HepG2 (cell line): ENCODE measurements around the gene GJC2. TPM values are rescaled to one million over a fixed set of nuclear protein-coding genes. Genes with fewer than 3 reads are reported as not detected.

Source experiments
- FIP1L1 ChIP-seq: fragments of 200-400 bp; formaldehyde crosslinking; IDR thresholded peaks from 2 replicates; pipeline ENCODE4 v1.6.1; 2018; ENCODE audit warnings: low read depth, mild to moderate bottlenecking, low read length, moderate library complexity, borderline replicate concordance; ENCODE audit not compliant: insufficient read depth
- GABPB1 ChIP-seq: IDR thresholded peaks from 2 replicates; pipeline ENCODE4 v1.6.1; 2016; ENCODE audit warnings: mild to moderate bottlenecking, missing genetic modification reagents, moderate library complexity, missing compliant biosample characterization
- GLI4 ChIP-seq: sonication (generic); formaldehyde crosslinking; IDR thresholded peaks from 2 replicates; pipeline ENCODE4 v1.5.1; 2020; ENCODE audit warnings: missing genetic modification reagents, mild to moderate bottlenecking, moderate library complexity, borderline replicate concordance
- KLF16 ChIP-seq, 2 experiments: sonication (generic) in 1 of 2; formaldehyde crosslinking in 1 of 2; IDR thresholded peaks; 2 replicates each; pipeline versions ENCODE4 v1.6.1 to v1.8.0; 2016 to 2023; ENCODE audit warnings: missing genetic modification reagents in 2 of 2, missing compliant biosample characterization in 1 of 2
- POLR2AphosphoS2 ChIP-seq: IDR thresholded peaks from 2 replicates; pipeline ENCODE4 v1.6.1; 2011; ENCODE audit warnings: low read depth, low read length, improper control_type of control experiment
- RELA ChIP-seq: sonication (generic); formaldehyde crosslinking; IDR thresholded peaks from 2 replicates; pipeline ENCODE4 v1.4.0; 2020; ENCODE audit warnings: missing genetic modification reagents
- SIX4 ChIP-seq: sonication (generic); formaldehyde crosslinking; IDR thresholded peaks from 2 replicates; pipeline ENCODE4 v1.4.0; 2020; ENCODE audit warnings: missing genetic modification reagents
- ZNF292 ChIP-seq: sonication (generic); formaldehyde crosslinking; IDR thresholded peaks from 2 replicates; pipeline ENCODE4 v1.8.1; 2022; ENCODE audit warnings: mild to moderate bottlenecking, low read depth, missing genetic modification reagents, borderline replicate concordance
- ZNF329 ChIP-seq: sonication (generic); formaldehyde crosslinking; IDR thresholded peaks from 2 replicates; pipeline ENCODE4 v1.9.0; 2021; ENCODE audit warnings: low read depth, mild to moderate bottlenecking, missing genetic modification reagents
- ZNF446 ChIP-seq: sonication (generic); formaldehyde crosslinking; IDR thresholded peaks from 2 replicates; pipeline ENCODE4 v1.5.0; 2020; ENCODE audit warnings: mild to moderate bottlenecking, missing genetic modification reagents
- polyA plus RNA-seq, 8 experiments: library from polyadenylated mRNA; depleted of rRNA in 3 of 8; stranded (reverse) in 7 of 8; unstranded in 1 of 8; fragments of >200 nt; fragmentation: Illumina TruSeq in 4 of 8; extraction: Trizol in 4 of 8; gene quantifications; 2 replicates each; pipeline versions ENCODE4 v1.2.1 to v1.2.3, GENCODE V29; 2011 to 2016; ENCODE audit warnings: low read depth in 4 of 8, missing spikeins in 1 of 8, mixed read lengths in 1 of 8; ENCODE audit not compliant: insufficient read depth in 1 of 8
- total RNA-seq, 5 experiments: library from RNA; depleted of rRNA; stranded (reverse); fragments of >200 nt; fragmentation: Illumina TruSeq; extraction: Trizol; gene quantifications; 2 replicates each; pipeline ENCODE4 v1.2.3, GENCODE V29; 2016; ENCODE audit warnings: low read depth in 1 of 5
- TF ChIP-seq, protein P1 (sequence below): sonication (generic); formaldehyde crosslinking; IDR thresholded peaks from 2 replicates; pipeline ENCODE4 v1.4.0; 2020; ENCODE audit warnings: missing genetic modification reagents, mild to moderate bottlenecking, borderline replicate concordance
- TF ChIP-seq, protein P2 (sequence below): sonication (generic); formaldehyde crosslinking; IDR thresholded peaks from 2 replicates; pipeline ENCODE4 v1.5.0; 2020; ENCODE audit warnings: mild to moderate bottlenecking, missing genetic modification reagents
- TF ChIP-seq, protein P3 (sequence below): conservative IDR thresholded peaks from 2 replicates; pipeline ENCODE4 v1.6.1; 2018; ENCODE audit warnings: missing genetic modification reagents
- TF ChIP-seq, protein P4 (sequence below): sonication (generic); formaldehyde crosslinking; IDR thresholded peaks from 2 replicates; pipeline ENCODE4 v1.8.0; 2022; ENCODE audit warnings: mild to moderate bottlenecking, missing genetic modification reagents, moderate library complexity
- TF ChIP-seq, protein P5 (sequence below): sonication (generic); formaldehyde crosslinking; IDR thresholded peaks from 2 replicates; pipeline ENCODE4 v1.8.1; 2023; ENCODE audit warnings: mild to moderate bottlenecking, inconsistent platforms, moderate library complexity, missing genetic modification reagents, borderline replicate concordance
- TF ChIP-seq, protein P6 (sequence below): sonication (generic); formaldehyde crosslinking; IDR thresholded peaks from 2 replicates; pipeline ENCODE4 v1.4.0; 2020; ENCODE audit warnings: missing genetic modification reagents, borderline replicate concordance

The GJC2 gene
- total and polyA plus RNA-seq, 2 of the 13 experiments (the other 11 are each of a cell fraction or from before 2014, with no cell fraction given): 1.6 to 3.8 TPM

DNA sequence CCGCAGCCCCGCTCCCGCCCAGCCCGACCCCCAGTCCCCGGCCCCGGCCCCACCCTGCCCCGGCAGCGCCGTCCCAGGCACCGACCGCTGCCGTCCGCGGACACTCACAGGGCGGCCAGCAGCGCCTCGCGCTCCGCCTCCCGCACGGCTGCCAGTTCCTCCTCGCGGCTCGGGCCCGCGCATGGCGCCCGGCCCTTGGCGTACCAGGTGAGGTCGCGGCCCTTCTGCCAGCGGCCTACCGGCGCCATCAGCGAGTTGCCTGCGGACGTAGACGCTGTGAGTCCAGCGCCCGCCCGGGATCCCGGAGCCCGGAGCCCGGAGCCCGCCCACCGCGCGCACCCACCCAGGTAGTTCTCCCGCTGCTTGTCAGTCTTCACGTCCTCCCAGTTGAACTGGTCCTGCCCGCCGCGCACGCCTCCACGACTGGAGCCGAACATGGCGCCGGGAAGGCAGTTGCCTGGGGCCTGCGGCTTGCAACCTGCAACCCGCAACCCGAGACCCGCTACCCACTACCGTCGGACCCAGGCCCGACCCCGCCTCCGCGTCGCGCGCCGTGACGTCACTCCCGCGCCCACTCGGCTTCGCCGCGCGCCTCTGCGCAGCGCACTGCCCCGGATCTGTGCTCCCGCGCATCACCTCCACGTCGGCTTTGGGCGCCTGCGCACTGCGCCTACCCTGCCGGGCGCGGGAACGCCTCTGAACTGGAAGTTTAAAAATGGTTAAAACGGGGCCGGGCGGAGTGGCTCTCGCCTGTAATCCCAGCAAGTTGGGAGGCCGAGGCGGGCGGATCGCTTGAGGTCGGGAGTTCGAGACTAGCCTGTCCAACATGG is 46.7 kb upstream of the GJC2 start, which contains the start of gene C1orf35 (continued):
- TF ChIP-seq, protein P1, sequence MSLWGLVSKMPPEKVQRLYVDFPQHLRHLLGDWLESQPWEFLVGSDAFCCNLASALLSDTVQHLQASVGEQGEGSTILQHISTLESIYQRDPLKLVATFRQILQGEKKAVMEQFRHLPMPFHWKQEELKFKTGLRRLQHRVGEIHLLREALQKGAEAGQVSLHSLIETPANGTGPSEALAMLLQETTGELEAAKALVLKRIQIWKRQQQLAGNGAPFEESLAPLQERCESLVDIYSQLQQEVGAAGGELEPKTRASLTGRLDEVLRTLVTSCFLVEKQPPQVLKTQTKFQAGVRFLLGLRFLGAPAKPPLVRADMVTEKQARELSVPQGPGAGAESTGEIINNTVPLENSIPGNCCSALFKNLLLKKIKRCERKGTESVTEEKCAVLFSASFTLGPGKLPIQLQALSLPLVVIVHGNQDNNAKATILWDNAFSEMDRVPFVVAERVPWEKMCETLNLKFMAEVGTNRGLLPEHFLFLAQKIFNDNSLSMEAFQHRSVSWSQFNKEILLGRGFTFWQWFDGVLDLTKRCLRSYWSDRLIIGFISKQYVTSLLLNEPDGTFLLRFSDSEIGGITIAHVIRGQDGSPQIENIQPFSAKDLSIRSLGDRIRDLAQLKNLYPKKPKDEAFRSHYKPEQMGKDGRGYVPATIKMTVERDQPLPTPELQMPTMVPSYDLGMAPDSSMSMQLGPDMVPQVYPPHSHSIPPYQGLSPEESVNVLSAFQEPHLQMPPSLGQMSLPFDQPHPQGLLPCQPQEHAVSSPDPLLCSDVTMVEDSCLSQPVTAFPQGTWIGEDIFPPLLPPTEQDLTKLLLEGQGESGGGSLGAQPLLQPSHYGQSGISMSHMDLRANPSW: 0 out of 2 replicates have a peak, but pooled peaks have one; percentile 54
- 0 out of 2 replicates have a peak, but pooled peaks have one; percentile 12 for TF ChIP-seq SIX4 (CRISPR knock-in tag)
- no peak for TF ChIP-seq POLR2AphosphoS2
- TF ChIP-seq FIP1L1: 0 out of 2 replicates have a peak, but pooled peaks have one; percentile 59
- TF ChIP-seq ZNF292 (CRISPR knock-in tag): no peak
- TF ChIP-seq, protein P2, sequence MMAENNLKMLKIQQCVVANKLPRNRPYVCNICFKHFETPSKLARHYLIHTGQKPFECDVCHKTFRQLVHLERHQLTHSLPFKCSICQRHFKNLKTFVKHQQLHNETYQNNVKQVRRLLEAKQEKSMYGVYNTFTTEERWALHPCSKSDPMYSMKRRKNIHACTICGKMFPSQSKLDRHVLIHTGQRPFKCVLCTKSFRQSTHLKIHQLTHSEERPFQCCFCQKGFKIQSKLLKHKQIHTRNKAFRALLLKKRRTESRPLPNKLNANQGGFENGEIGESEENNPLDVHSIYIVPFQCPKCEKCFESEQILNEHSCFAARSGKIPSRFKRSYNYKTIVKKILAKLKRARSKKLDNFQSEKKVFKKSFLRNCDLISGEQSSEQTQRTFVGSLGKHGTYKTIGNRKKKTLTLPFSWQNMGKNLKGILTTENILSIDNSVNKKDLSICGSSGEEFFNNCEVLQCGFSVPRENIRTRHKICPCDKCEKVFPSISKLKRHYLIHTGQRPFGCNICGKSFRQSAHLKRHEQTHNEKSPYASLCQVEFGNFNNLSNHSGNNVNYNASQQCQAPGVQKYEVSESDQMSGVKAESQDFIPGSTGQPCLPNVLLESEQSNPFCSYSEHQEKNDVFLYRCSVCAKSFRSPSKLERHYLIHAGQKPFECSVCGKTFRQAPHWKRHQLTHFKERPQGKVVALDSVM: peak; percentile 25; the same call in 1 of the 2 replicates
- TF ChIP-seq, protein P3, sequence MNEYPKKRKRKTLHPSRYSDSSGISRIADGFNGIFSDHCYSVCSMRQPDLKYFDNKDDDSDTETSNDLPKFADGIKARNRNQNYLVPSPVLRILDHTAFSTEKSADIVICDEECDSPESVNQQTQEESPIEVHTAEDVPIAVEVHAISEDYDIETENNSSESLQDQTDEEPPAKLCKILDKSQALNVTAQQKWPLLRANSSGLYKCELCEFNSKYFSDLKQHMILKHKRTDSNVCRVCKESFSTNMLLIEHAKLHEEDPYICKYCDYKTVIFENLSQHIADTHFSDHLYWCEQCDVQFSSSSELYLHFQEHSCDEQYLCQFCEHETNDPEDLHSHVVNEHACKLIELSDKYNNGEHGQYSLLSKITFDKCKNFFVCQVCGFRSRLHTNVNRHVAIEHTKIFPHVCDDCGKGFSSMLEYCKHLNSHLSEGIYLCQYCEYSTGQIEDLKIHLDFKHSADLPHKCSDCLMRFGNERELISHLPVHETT (CRISPR knock-in tag): peak; percentile 80; the same call in 1 of the 2 replicates
- no peak for TF ChIP-seq RELA (CRISPR knock-in tag)
- TF ChIP-seq ZNF329 (CRISPR knock-in tag): peak; percentile 72; the same call in 1 of the 2 replicates
- peak; percentile 43; the same call in 1 of the 2 replicates for TF ChIP-seq ZNF446 (CRISPR knock-in tag)
- peak in 1 of 2 experiments; percentile 97; a peak in 2 of 4 replicates for TF ChIP-seq KLF16 (CRISPR knock-in tag; IDR thresholded peaks at IDR 0.05)
- TF ChIP-seq, protein P4, sequence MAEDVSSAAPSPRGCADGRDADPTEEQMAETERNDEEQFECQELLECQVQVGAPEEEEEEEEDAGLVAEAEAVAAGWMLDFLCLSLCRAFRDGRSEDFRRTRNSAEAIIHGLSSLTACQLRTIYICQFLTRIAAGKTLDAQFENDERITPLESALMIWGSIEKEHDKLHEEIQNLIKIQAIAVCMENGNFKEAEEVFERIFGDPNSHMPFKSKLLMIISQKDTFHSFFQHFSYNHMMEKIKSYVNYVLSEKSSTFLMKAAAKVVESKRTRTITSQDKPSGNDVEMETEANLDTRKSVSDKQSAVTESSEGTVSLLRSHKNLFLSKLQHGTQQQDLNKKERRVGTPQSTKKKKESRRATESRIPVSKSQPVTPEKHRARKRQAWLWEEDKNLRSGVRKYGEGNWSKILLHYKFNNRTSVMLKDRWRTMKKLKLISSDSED: no peak
- TF ChIP-seq, protein P5, sequence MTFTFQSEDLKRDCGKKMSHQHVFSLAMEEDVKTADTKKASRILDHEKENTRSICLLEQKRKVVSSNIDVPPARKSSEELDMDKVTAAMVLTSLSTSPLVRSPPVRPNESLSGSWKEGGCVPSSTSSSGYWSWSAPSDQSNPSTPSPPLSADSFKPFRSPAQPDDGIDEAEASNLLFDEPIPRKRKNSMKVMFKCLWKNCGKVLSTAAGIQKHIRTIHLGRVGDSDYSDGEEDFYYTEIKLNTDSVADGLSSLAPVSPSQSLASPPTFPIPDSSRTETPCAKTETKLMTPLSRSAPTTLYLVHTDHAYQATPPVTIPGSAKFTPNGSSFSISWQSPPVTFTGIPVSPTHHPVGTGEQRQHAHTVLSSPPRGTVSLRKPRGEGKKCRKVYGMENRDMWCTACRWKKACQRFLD (CRISPR knock-in tag): 0 out of 2 replicates have a peak, but pooled peaks have one; percentile 67
- peak; percentile 53; the same call in 1 of the 2 replicates for TF ChIP-seq GLI4 (CRISPR knock-in tag)
- TF ChIP-seq, protein P6, sequence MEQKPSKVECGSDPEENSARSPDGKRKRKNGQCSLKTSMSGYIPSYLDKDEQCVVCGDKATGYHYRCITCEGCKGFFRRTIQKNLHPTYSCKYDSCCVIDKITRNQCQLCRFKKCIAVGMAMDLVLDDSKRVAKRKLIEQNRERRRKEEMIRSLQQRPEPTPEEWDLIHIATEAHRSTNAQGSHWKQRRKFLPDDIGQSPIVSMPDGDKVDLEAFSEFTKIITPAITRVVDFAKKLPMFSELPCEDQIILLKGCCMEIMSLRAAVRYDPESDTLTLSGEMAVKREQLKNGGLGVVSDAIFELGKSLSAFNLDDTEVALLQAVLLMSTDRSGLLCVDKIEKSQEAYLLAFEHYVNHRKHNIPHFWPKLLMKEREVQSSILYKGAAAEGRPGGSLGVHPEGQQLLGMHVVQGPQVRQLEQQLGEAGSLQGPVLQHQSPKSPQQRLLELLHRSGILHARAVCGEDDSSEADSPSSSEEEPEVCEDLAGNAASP (CRISPR knock-in tag): peak; percentile 68; the same call in 1 of the 2 replicates
- TF ChIP-seq GABPB1 (CRISPR knock-in tag): peak; percentile 92
